ENCODE data around the gene HMGB3.

Gene HMGB3

GRCh38 chrX:151031391-151031975 lies 48.3 kb downstream of the HMGB3 start:
- DNase-seq (ENCODE audit: low read depth), result no peak
- no peak overlapping the region for H3K4me3 ChIP-seq (ENCODE audit: low read depth, low read length)

GRCh38 chrX:151039351-151039750 lies 56.2 kb downstream of the HMGB3 start:
- no peak overlapping the region for H3K4me3 ChIP-seq (ENCODE audit: low read depth, low read length)

More at GRCh38 chrX:151039351-151039750, 56.2 kb downstream of the HMGB3 start:
- no peak for DNase-seq (ENCODE audit: low read depth)

All from skeletal muscle cell (primary cell).